Breast epithelium (tissue), 3 donors: ENCODE measurements around the gene COL8A1.

Source experiments
- CTCF ChIP-seq, 3 donors: fragments of 450-650 bp; IDR thresholded peaks; one replicate each; pipeline ENCODE4 v1.5.1; 2016 to 2017; ENCODE audit warnings: antibody characterized with exemption in 3 of 3, mild to moderate bottlenecking in 3 of 3, moderate library complexity in 3 of 3
- POLR2A ChIP-seq: fragments of 450-650 bp; IDR thresholded peaks from one replicate; pipeline ENCODE4 v1.6.1; 2016; ENCODE audit warnings: antibody characterized with exemption, mild to moderate bottlenecking, moderate library complexity
- POLR2AphosphoS5 ChIP-seq, 3 donors: sonication (generic); formaldehyde crosslinking; IDR thresholded peaks; one replicate each; pipeline ENCODE4 v1.6.1; 2017; ENCODE audit warnings: antibody characterized with exemption in 3 of 3

GRCh38 chr3:99760031-99760430 is 121.6 kb downstream of the COL8A1 start:
- TF ChIP-seq CTCF (IDR thresholded peaks at IDR 0.05) = no peak
- TF ChIP-seq POLR2A = no peak
- TF ChIP-seq POLR2AphosphoS5 (IDR thresholded peaks at IDR 0.05) = no peak
